SK-N-SH (cell line): ENCODE measurements around the gene CHCHD3. TPM values are rescaled to one million over a fixed set of nuclear protein-coding genes. Genes with fewer than 3 reads are reported as not detected.

Experiments used
- CTCF ChIA-PET: fragments of 300-600, 350-600 bp; formaldehyde crosslinking; extraction: SDS; loops from one replicate; lab custom pipeline; 2021; lab: Yijun Ruan, JAX
- POLR2A ChIA-PET: fragments of 350-600 bp; sonication (Branson Sonifier 250); formaldehyde crosslinking; extraction: SDS; loops from one replicate; lab custom pipeline; 2020; ENCODE audit warnings: antibody characterized with exemption, inconsistent platforms; lab: Yijun Ruan, JAX
- DNase-seq: peaks from one replicate; pipeline ENCODE4 v3.0.0; 2012
- H2AFZ ChIP-seq: fragments of 200-600 bp; sonication (generic); 2 replicates; pipeline ENCODE4 v1.8.1; 2016; ENCODE audit warnings: antibody characterized with exemption, mild to moderate bottlenecking, low read depth
- H3F3A ChIP-seq: fragments of 200-600 bp; sonication (generic); replicated peaks from 2 replicates; pipeline ENCODE3; 2016; ENCODE audit warnings: antibody characterized with exemption, mild to moderate bottlenecking; ENCODE audit not compliant: insufficient read depth
- H3K27ac ChIP-seq, 2 experiments: fragments of 200-500 bp in 1 of 2; fragments of 200-600 bp in 1 of 2; sonication (Bioruptor generic) in 1 of 2; sonication (generic), shearing (Covaris generic) in 1 of 2; 2 replicates each; pipeline versions ENCODE4 v1.5.1 to v1.6.1; 2014 to 2016; ENCODE audit warnings: low read depth in 2 of 2, inconsistent platforms in 1 of 2, low read length in 1 of 2, mild to moderate bottlenecking in 1 of 2, mixed read lengths in 1 of 2
- H3K27me3 ChIP-seq: fragments of 200-600 bp; sonication (generic), shearing (Covaris generic); 2 replicates; pipeline ENCODE4 v1.6.1; 2016; ENCODE audit warnings: mixed run types; ENCODE audit not compliant: insufficient read depth
- H3K36me3 ChIP-seq, 2 experiments: fragments of 200-500 bp in 1 of 2; fragments of 200-600 bp in 1 of 2; sonication (Bioruptor generic) in 1 of 2; sonication (generic) in 1 of 2; replicated peaks in 1 of 2; 2 replicates each; pipeline versions ENCODE3 to v1.5.1; 2014 to 2016; ENCODE audit warnings: low read length in 1 of 2, mild to moderate bottlenecking in 1 of 2; ENCODE audit not compliant: insufficient read depth in 2 of 2, control insufficient read depth in 1 of 2
- H3K4me1 ChIP-seq, 2 experiments: fragments of 200-500 bp in 1 of 2; fragments of 200-600 bp in 1 of 2; sonication (Bioruptor generic) in 1 of 2; sonication (generic), shearing (Covaris generic) in 1 of 2; 2 replicates each; pipeline versions ENCODE4 v1.5.1 to v1.6.1; 2014 to 2016; ENCODE audit warnings: low read depth in 1 of 2, low read length in 1 of 2, mixed run types in 1 of 2; ENCODE audit not compliant: insufficient read depth in 2 of 2, control insufficient read depth in 1 of 2
- H3K4me2 ChIP-seq: fragments of 200-600 bp; sonication (generic), shearing (Covaris generic); 2 replicates; pipeline ENCODE4 v1.6.1; 2017; ENCODE audit warnings: mixed run types
- H3K4me3 ChIP-seq, 2 experiments: fragments of 200-500 bp in 1 of 2; fragments of 200-600 bp in 1 of 2; sonication (Bioruptor generic) in 1 of 2; sonication (generic), shearing (Covaris generic) in 1 of 2; 2 replicates each; pipeline versions ENCODE4 v1.5.1 to v1.8.1; 2014 to 2016; ENCODE audit warnings: low read depth in 2 of 2, inconsistent platforms in 1 of 2, low read length in 1 of 2, mild to moderate bottlenecking in 1 of 2, mixed read lengths in 1 of 2, moderate library complexity in 1 of 2
- H3K79me2 ChIP-seq: fragments of 200-600 bp; sonication (generic); 2 replicates; pipeline ENCODE4 v1.8.1; 2017; ENCODE audit warnings: mild to moderate bottlenecking; ENCODE audit not compliant: insufficient read depth
- H3K9ac ChIP-seq: fragments of 200-600 bp; sonication (generic); 2 replicates; pipeline ENCODE4 v1.6.1; 2017; ENCODE audit warnings: mixed run types
- H3K9me2 ChIP-seq: fragments of 200-600 bp; sonication (generic); 2 replicates; pipeline ENCODE4 v1.6.1; 2017; ENCODE audit warnings: mixed run types
- H3K9me3 ChIP-seq: fragments of 200-600 bp; sonication (generic); 2 replicates; pipeline ENCODE4 v1.6.1; 2017; ENCODE audit warnings: mixed run types, mild to moderate bottlenecking, moderate library complexity
- H4K20me1 ChIP-seq: fragments of 200-600 bp; sonication (generic); 2 replicates; pipeline ENCODE4 v1.6.1; 2017; ENCODE audit warnings: mild to moderate bottlenecking, mixed run types; ENCODE audit not compliant: insufficient read depth
- CHD2 ChIP-seq: fragments of 150-350 bp; IDR thresholded peaks from 2 replicates; pipeline ENCODE4 v1.6.1; 2018; ENCODE audit warnings: low read length; ENCODE audit not compliant: partially characterized antibody
- ELF1 ChIP-seq: IDR thresholded peaks from 2 replicates; pipeline ENCODE4 v1.4.0; 2012
- EZH2phosphoT487 ChIP-seq: fragments of 200-600 bp; sonication (generic); IDR thresholded peaks from 2 replicates; pipeline ENCODE4 v1.6.1; 2017; ENCODE audit warnings: low read depth, mixed run types, mild to moderate bottlenecking, antibody characterized with exemption, moderate library complexity, borderline replicate concordance
- FOSL2 ChIP-seq: IDR thresholded peaks from 2 replicates; pipeline ENCODE4 v1.4.0; 2012; ENCODE audit warnings: low read depth, mild to moderate bottlenecking, moderate library complexity, borderline replicate concordance
- FOXJ3 ChIP-seq: sonication (generic); formaldehyde crosslinking; IDR thresholded peaks from 2 replicates; pipeline ENCODE4 v1.5.1; 2020; ENCODE audit warnings: mild to moderate bottlenecking, missing genetic modification reagents
- JUND ChIP-seq: IDR thresholded peaks from 2 replicates; pipeline ENCODE4 v1.4.0; 2012
- MEF2A ChIP-seq: IDR thresholded peaks from 2 replicates; pipeline ENCODE4 v1.4.0; 2012; ENCODE audit warnings: low read depth, borderline replicate concordance
- MXI1 ChIP-seq: IDR thresholded peaks from 2 replicates; pipeline ENCODE4 v1.6.1; 2012; ENCODE audit warnings: mild to moderate bottlenecking, low read depth, low read length, improper control_type of control experiment
- NRF1 ChIP-seq: IDR thresholded peaks from 2 replicates; pipeline ENCODE4 v1.6.1; 2012; ENCODE audit warnings: low read depth, mild to moderate bottlenecking, low read length
- RFX5 ChIP-seq: IDR thresholded peaks from 2 replicates; pipeline ENCODE4 v1.6.1; 2012; ENCODE audit warnings: mild to moderate bottlenecking, improper control_type of control experiment, low read length
- TAF1 ChIP-seq: IDR thresholded peaks from 2 replicates; pipeline ENCODE4 v1.6.1; 2012; ENCODE audit warnings: low read depth, mild to moderate bottlenecking, low read length, moderate library complexity, borderline replicate concordance
- WGBS: methylation state at CpG from one replicate; pipeline ENCODE4 v1.1.6; 2017; ENCODE audit warnings: low lambda C conversion rate; 5-methylcytosine and 5-hydroxymethylcytosine counted together
- polyA plus RNA-seq, 3 experiments: library from polyadenylated mRNA; depleted of rRNA; stranded (reverse); fragments of >200 nt; gene quantifications; 2 replicates each; pipeline ENCODE4 v1.2.3, GENCODE V29; 2012
- TF ChIP-seq, protein P1 (sequence below): IDR thresholded peaks from 2 replicates; pipeline ENCODE4 v1.4.0; 2012; ENCODE audit warnings: low read depth, borderline replicate concordance
- TF ChIP-seq, protein P2 (sequence below): IDR thresholded peaks from 2 replicates; pipeline ENCODE4 v1.4.0; 2012; ENCODE audit warnings: low read depth, borderline replicate concordance
- TF ChIP-seq, protein P3 (sequence below): fragments of 200-600 bp; sonication (generic); IDR thresholded peaks from 2 replicates; pipeline ENCODE4 v1.6.1; 2017; ENCODE audit warnings: antibody characterized with exemption, mild to moderate bottlenecking, moderate library complexity
- TF ChIP-seq, protein P4 (sequence below): IDR thresholded peaks from 2 replicates; pipeline ENCODE4; 2012
- TF ChIP-seq, protein P5 (sequence below): fragments of 150-350 bp; IDR thresholded peaks from 2 replicates; pipeline ENCODE4 v1.6.1; 2017; ENCODE audit warnings: antibody characterized with exemption, low read length, low read depth, borderline replicate concordance
- TF ChIP-seq, protein P6 (sequence below): fragments of 150-350 bp; IDR thresholded peaks from 2 replicates; pipeline ENCODE4 v1.6.1; 2016; ENCODE audit warnings: mild to moderate bottlenecking, low read depth, low read length

Gene CHCHD3
- polyA plus RNA-seq, 1 of the 3 experiments (the other 2 are of a cell fraction), result 97.1 TPM

DNA sequence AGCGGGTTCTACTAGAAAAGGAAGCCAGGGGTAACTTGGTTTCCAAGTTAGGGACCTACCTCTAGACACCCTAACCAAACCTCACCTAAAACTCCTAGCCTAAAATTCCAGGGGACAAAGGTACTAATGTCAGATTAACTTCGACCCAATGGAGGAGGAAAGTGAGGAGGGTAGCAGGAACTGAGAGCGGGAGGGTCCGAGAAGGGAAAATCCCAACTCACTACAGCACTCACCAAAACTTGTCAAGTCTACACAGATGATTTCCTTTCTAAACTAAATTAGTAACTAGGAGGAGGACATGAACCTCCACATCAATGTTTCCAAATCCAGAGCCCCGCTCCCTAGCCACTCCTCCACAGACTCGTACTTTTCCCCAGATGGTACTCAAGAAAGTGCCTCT lies 22.6 kb downstream of the CHCHD3 start (continued):
- TF ChIP-seq FOXJ3 (CRISPR knock-in tag) (no peak), NRF1 (no peak), TAF1 (no peak), CHD2 (no peak), FOSL2 (no peak), MEF2A (no peak), EZH2phosphoT487 (no peak)
- TF ChIP-seq, protein P1, sequence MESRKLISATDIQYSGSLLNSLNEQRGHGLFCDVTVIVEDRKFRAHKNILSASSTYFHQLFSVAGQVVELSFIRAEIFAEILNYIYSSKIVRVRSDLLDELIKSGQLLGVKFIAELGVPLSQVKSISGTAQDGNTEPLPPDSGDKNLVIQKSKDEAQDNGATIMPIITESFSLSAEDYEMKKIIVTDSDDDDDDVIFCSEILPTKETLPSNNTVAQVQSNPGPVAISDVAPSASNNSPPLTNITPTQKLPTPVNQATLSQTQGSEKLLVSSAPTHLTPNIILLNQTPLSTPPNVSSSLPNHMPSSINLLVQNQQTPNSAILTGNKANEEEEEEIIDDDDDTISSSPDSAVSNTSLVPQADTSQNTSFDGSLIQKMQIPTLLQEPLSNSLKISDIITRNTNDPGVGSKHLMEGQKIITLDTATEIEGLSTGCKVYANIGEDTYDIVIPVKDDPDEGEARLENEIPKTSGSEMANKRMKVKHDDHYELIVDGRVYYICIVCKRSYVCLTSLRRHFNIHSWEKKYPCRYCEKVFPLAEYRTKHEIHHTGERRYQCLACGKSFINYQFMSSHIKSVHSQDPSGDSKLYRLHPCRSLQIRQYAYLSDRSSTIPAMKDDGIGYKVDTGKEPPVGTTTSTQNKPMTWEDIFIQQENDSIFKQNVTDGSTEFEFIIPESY, result no peak
- TF ChIP-seq, protein P2, sequence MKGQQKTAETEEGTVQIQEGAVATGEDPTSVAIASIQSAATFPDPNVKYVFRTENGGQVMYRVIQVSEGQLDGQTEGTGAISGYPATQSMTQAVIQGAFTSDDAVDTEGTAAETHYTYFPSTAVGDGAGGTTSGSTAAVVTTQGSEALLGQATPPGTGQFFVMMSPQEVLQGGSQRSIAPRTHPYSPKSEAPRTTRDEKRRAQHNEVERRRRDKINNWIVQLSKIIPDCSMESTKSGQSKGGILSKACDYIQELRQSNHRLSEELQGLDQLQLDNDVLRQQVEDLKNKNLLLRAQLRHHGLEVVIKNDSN, result no peak
- TF ChIP-seq, protein P3, sequence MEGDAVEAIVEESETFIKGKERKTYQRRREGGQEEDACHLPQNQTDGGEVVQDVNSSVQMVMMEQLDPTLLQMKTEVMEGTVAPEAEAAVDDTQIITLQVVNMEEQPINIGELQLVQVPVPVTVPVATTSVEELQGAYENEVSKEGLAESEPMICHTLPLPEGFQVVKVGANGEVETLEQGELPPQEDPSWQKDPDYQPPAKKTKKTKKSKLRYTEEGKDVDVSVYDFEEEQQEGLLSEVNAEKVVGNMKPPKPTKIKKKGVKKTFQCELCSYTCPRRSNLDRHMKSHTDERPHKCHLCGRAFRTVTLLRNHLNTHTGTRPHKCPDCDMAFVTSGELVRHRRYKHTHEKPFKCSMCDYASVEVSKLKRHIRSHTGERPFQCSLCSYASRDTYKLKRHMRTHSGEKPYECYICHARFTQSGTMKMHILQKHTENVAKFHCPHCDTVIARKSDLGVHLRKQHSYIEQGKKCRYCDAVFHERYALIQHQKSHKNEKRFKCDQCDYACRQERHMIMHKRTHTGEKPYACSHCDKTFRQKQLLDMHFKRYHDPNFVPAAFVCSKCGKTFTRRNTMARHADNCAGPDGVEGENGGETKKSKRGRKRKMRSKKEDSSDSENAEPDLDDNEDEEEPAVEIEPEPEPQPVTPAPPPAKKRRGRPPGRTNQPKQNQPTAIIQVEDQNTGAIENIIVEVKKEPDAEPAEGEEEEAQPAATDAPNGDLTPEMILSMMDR, result no peak
- TF ChIP-seq, protein P4, sequence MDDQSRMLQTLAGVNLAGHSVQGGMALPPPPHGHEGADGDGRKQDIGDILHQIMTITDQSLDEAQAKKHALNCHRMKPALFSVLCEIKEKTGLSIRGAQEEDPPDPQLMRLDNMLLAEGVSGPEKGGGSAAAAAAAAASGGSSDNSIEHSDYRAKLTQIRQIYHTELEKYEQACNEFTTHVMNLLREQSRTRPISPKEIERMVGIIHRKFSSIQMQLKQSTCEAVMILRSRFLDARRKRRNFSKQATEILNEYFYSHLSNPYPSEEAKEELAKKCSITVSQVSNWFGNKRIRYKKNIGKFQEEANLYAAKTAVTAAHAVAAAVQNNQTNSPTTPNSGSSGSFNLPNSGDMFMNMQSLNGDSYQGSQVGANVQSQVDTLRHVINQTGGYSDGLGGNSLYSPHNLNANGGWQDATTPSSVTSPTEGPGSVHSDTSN, result no peak

DNA sequence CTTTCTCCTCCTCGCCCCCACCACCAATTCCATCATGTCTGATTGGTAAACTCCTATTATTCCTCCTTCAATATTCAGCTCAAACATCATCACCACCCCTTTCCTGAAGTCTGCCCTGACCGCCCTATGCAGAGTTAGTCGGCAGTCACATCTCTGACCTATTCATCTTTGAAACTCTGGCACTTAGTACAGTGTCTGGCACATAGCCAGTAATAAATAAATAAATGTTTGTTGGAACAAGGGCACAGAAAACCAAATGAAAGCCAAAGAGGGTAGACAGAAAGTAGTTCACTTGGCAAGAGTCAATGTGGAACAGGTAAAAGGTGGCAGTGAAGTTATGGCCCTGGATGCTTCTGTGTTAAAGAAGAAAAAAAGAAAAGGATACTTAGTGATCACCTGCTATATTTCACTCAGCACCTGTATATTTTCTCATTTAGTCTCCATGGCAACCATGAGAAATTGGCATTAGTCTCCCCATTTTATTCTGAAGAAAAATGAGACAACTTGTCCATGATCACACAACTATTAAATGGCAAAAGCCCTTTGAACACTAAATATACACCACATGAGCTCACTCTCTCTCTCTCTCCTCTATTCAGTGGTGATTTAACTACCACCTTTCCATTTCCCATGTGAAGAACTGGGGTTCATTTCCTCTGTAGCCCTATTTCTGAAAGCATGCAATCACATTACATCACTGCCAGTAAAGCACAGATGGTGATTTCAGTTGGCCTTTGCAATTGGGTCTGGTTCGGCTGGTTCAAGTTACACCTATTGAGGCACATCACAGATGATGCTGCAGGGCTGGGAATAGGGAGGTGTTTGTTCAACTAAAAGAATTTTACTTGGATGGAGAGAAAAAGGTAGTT lies 25.3 kb downstream of the CHCHD3 start:
- Histone ChIP-seq H3K27ac (no peak overlapping the region), H3K4me2 (no peak overlapping the region), H3K27me3 (no peaks in the 10 kb centered on the region), H3K36me3 (peaks cover 0 to 3% of the 10 kb centered on the region in 2 experiments), H3K9me3 (no peaks in the 10 kb centered on the region), H3K4me1 (peaks cover 14 to 19% of the 10 kb centered on the region in 2 experiments), H4K20me1 (peaks cover 11% of the 10 kb centered on the region; the same call in 1 of the 2 replicates), H3K9ac (no peak overlapping the region), H2AFZ (no peak overlapping the region), H3K9me2 (no peaks in the 10 kb centered on the region), H3K79me2 (peaks cover 74% of the 10 kb centered on the region), H3F3A (peaks cover 17% of the 10 kb centered on the region), H3K4me3 (no peak overlapping the region)
- POLR2A ChIA-PET, result interaction anchor here (0.6 kb wide), 1 partner anchor 217 kb away, joined by 3 read pairs; no protein-coding TSS in a partner anchor
- DNase-seq, result no peak
- CTCF ChIA-PET, result interaction anchor here (0.6 to 1.1 kb wide), 2 partner anchors 287 to 1140 kb away, joined by 3 read pairs; no protein-coding TSS in a partner anchor
- 99% methylated on average over 4 of the region's 4 CpGs for WGBS
- TF ChIP-seq, protein P5, sequence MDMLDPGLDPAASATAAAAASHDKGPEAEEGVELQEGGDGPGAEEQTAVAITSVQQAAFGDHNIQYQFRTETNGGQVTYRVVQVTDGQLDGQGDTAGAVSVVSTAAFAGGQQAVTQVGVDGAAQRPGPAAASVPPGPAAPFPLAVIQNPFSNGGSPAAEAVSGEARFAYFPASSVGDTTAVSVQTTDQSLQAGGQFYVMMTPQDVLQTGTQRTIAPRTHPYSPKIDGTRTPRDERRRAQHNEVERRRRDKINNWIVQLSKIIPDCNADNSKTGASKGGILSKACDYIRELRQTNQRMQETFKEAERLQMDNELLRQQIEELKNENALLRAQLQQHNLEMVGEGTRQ, result no peak
- TF ChIP-seq, protein P6, sequence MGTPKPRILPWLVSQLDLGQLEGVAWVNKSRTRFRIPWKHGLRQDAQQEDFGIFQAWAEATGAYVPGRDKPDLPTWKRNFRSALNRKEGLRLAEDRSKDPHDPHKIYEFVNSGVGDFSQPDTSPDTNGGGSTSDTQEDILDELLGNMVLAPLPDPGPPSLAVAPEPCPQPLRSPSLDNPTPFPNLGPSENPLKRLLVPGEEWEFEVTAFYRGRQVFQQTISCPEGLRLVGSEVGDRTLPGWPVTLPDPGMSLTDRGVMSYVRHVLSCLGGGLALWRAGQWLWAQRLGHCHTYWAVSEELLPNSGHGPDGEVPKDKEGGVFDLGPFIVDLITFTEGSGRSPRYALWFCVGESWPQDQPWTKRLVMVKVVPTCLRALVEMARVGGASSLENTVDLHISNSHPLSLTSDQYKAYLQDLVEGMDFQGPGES, result no peak
- TF ChIP-seq, protein P3, result no peak
- TF ChIP-seq, protein P2, result no peak
- TF ChIP-seq ELF1 (no peak), JUND (no peak), FOXJ3 (CRISPR knock-in tag) (no peak), RFX5 (no peak), MXI1 (no peak)
